BJ (cell line): ENCODE results near the gene UPK1A. TPM values are rescaled to one million over a fixed set of nuclear protein-coding genes. Genes with fewer than 3 reads are reported as not detected.

ENCODE experiments used
- CTCF ChIA-PET: fragments of 350-600 bp; formaldehyde crosslinking; extraction: SDS; loops from one replicate; lab custom pipeline; 2021; ENCODE audit warnings: antibody characterized with exemption, inconsistent platforms; lab: Yijun Ruan, JAX
- POLR2A ChIA-PET: fragments of 300-600 bp; sonication (Branson Sonifier 250); formaldehyde crosslinking; extraction: SDS; loops from one replicate; lab custom pipeline; 2021; ENCODE audit warnings: antibody characterized with exemption; lab: Charles Lee
- DNase-seq: peaks from one replicate; pipeline ENCODE4 v3.0.0-alpha.2; 2011; ENCODE audit warnings: low read depth
- H3K27me3 ChIP-seq: 2 replicates; pipeline ENCODE4 v1.6.0; 2011; ENCODE audit warnings: low read length; ENCODE audit not compliant: control insufficient read depth, insufficient read depth
- H3K36me3 ChIP-seq: 2 replicates; pipeline ENCODE4 v1.5.1; 2011; ENCODE audit warnings: low read length; ENCODE audit not compliant: control insufficient read depth, insufficient read depth
- H3K4me3 ChIP-seq: 2 replicates; pipeline ENCODE4 v1.5.1; 2011; ENCODE audit warnings: low read depth, mild to moderate bottlenecking, control low read depth, low read length
- CTCF ChIP-seq: IDR thresholded peaks from 2 replicates; pipeline ENCODE4 v1.5.1; 2011; ENCODE audit warnings: low read depth, mild to moderate bottlenecking, control low read depth, inconsistent platforms, low read length, moderate library complexity; ENCODE audit not compliant: insufficient read depth
- polyA plus RNA-seq: library from polyadenylated mRNA; depleted of rRNA; stranded (reverse); fragments of >200 nt; gene quantifications from 2 replicates; pipeline ENCODE4 v1.2.3, GENCODE V29; 2011

Gene UPK1A
- polyA plus RNA-seq, 1 experiment, result 0.39 TPM

GRCh38 chr19:35633727-35634440, 32.4 kb upstream of the UPK1A start:
- no peak for DNase-seq
- Histone ChIP-seq H3K4me3 (no peak overlapping the region), H3K27me3 (no peaks in the 10 kb centered on the region), H3K36me3 (peaks cover 49% of the 10 kb centered on the region)
- CTCF ChIA-PET, result no interaction called here
- POLR2A ChIA-PET, result no interaction called here
- TF ChIP-seq CTCF, result no peak

GRCh38 chr19:35636651-35637050, 29.7 kb upstream of the UPK1A start:
- no peak for DNase-seq
- H3K27me3 ChIP-seq, result no peaks in the 10 kb centered on the region
- CTCF ChIA-PET, result no interaction called here
- peaks cover 39% of the 10 kb centered on the region for H3K36me3 ChIP-seq
- TF ChIP-seq CTCF, result no peak
- POLR2A ChIA-PET, result no interaction called here
- H3K4me3 ChIP-seq, result no peak overlapping the region

- no peak for DNase-seq
- ChIA-PET POLR2A (no interaction called here), CTCF (interaction anchor here (2.1 kb wide), 1 partner anchor 8 kb away, joined by 6 read pairs; no protein-coding TSS in a partner anchor)
- Histone ChIP-seq H3K4me3 (no peak overlapping the region), H3K36me3 (peaks cover 35% of the 10 kb centered on the region), H3K27me3 (no peaks in the 10 kb centered on the region)
- no peak for TF ChIP-seq CTCF
These were observed 29.2 kb upstream of the UPK1A start for GRCh38 chr19:35637165-35637564.

- ChIA-PET CTCF (no interaction called here), POLR2A (no interaction called here)
- DNase-seq, result no peak
- H3K36me3 ChIP-seq, result peaks cover 18% of the 10 kb centered on the region
- TF ChIP-seq CTCF, result no peak
- no peak overlapping the region for H3K4me3 ChIP-seq
- no peaks in the 10 kb centered on the region for H3K27me3 ChIP-seq
These were observed 27.0 kb upstream of the UPK1A start for GRCh38 chr19:35639321-35639639.

GRCh38 chr19:35639863-35640262, 26.5 kb upstream of the UPK1A start:
- POLR2A ChIA-PET, result no interaction called here
- Histone ChIP-seq H3K27me3 (no peaks in the 10 kb centered on the region), H3K36me3 (peaks cover 17% of the 10 kb centered on the region), H3K4me3 (no peak overlapping the region)
- no peak for DNase-seq
- CTCF ChIA-PET, result no interaction called here
- TF ChIP-seq CTCF, result no peak
